RWPE2 (cell line): ENCODE measurements around the gene APEH.
A peak's percentile ranks its signal among the peaks of the same experiment; 100 is the strongest.

Experiments used
- ATAC-seq: fragments of 200-7000 bp; cut with Tn5 transposase; 3 replicates; pipeline ENCODE4 v1.9.1; 2021; ENCODE audit warnings: low read depth
- DNase-seq: peaks from one replicate; pipeline ENCODE4 v3.0.0-alpha.2; 2020; ENCODE audit warnings: low spot score
- H3K27ac ChIP-seq: fragments of 450-650 bp; 2 replicates; pipeline ENCODE4 v1.5.1; 2017; ENCODE audit warnings: mild to moderate bottlenecking; ENCODE audit not compliant: poor library complexity, severe bottlenecking
- H3K27me3 ChIP-seq: fragments of 250-450 bp; sonication (Bioruptor Pico); 2 replicates; pipeline ENCODE4 v1.5.1; 2021; ENCODE audit warnings: mild to moderate bottlenecking, moderate library complexity; ENCODE audit not compliant: insufficient read depth, poor library complexity, severe bottlenecking
- H3K36me3 ChIP-seq: fragments of 250-450 bp; sonication (Bioruptor Pico); 2 replicates; pipeline ENCODE4 v1.5.1; 2020; ENCODE audit warnings: low read depth, mild to moderate bottlenecking, moderate library complexity
- H3K4me1 ChIP-seq: fragments of 250-450 bp; sonication (Bioruptor Pico); 2 replicates; pipeline ENCODE4 v1.5.1; 2021; ENCODE audit warnings: mild to moderate bottlenecking, moderate library complexity; ENCODE audit not compliant: insufficient read depth, poor library complexity, severe bottlenecking
- H3K4me3 ChIP-seq: fragments of 250-450 bp; sonication (Bioruptor Pico); 2 replicates; pipeline ENCODE4 v1.5.1; 2021; ENCODE audit warnings: mild to moderate bottlenecking, moderate library complexity; ENCODE audit not compliant: severe bottlenecking
- H3K9me3 ChIP-seq: fragments of 250-450 bp; sonication (Bioruptor Pico); 2 replicates; pipeline ENCODE4 v1.5.1; 2021; ENCODE audit warnings: mild to moderate bottlenecking, moderate library complexity; ENCODE audit not compliant: severe bottlenecking
- CTCF ChIP-seq: fragments of 450-650 bp; IDR thresholded peaks from one replicate; pipeline ENCODE4 v1.5.1; 2017; ENCODE audit warnings: mild to moderate bottlenecking, moderate library complexity; ENCODE audit not compliant: poor library complexity, severe bottlenecking

The APEH gene

GRCh38 chr3:49701388-49702077 is 27.4 kb downstream of the APEH start:
- DNase-seq = no peak
- Histone ChIP-seq H3K4me1 (no peaks in the 10 kb centered on the region), H3K9me3 (no peaks in the 10 kb centered on the region), H3K27ac (no peak overlapping the region), H3K36me3 (peaks cover 12% of the 10 kb centered on the region), H3K4me3 (no peak overlapping the region), H3K27me3 (no peaks in the 10 kb centered on the region)
- TF ChIP-seq CTCF = no peak
- no peak for ATAC-seq

- no peaks in the 10 kb centered on the region for H3K27me3 ChIP-seq
- DNase-seq (no peak), ATAC-seq (no peak)
- peaks cover 12% of the 10 kb centered on the region for H3K36me3 ChIP-seq
- no peaks in the 10 kb centered on the region for H3K4me1 ChIP-seq
- H3K27ac ChIP-seq = no peak overlapping the region
- H3K9me3 ChIP-seq = no peaks in the 10 kb centered on the region
- no peak overlapping the region for H3K4me3 ChIP-seq
- TF ChIP-seq CTCF = no peak
Observed at GRCh38 chr3:49702672-49703071, 28.5 kb downstream of the APEH start.

GRCh38 chr3:49703443-49703927 is 29.3 kb downstream of the APEH start:
- H3K27ac ChIP-seq = no peak overlapping the region
- H3K9me3 ChIP-seq = no peaks in the 10 kb centered on the region
- H3K4me3 ChIP-seq = no peak overlapping the region
- DNase-seq (no peak), ATAC-seq (peak; percentile 83)
- peaks cover 12% of the 10 kb centered on the region for H3K36me3 ChIP-seq
- H3K27me3 ChIP-seq = no peaks in the 10 kb centered on the region
- no peaks in the 10 kb centered on the region for H3K4me1 ChIP-seq
- peak; percentile 81 for TF ChIP-seq CTCF

- Histone ChIP-seq H3K9me3 (no peaks in the 10 kb centered on the region), H3K4me1 (no peaks in the 10 kb centered on the region), H3K36me3 (peaks cover 12% of the 10 kb centered on the region), H3K27me3 (no peaks in the 10 kb centered on the region), H3K27ac (no peak overlapping the region), H3K4me3 (no peak overlapping the region)
- DNase-seq = no peak
- no peak for TF ChIP-seq CTCF
- ATAC-seq = no peak
Observed at GRCh38 chr3:49703956-49704355, 29.8 kb downstream of the APEH start.

- Histone ChIP-seq H3K36me3 (peaks cover 12% of the 10 kb centered on the region), H3K27ac (no peak overlapping the region), H3K27me3 (no peaks in the 10 kb centered on the region), H3K4me1 (no peaks in the 10 kb centered on the region), H3K9me3 (no peaks in the 10 kb centered on the region), H3K4me3 (no peak overlapping the region)
- DNase-seq (no peak), ATAC-seq (no peak)
- no peak for TF ChIP-seq CTCF
Observed at GRCh38 chr3:49704629-49705028, 30.5 kb downstream of the APEH start.
